GM12878 (cell line): ENCODE results near the gene EGFR. TPM values are rescaled to one million over a fixed set of nuclear protein-coding genes. Genes with fewer than 3 reads are reported as not detected.

Source experiments
- ATAC-seq: fragments of 200-7000 bp; cut with Tn5 transposase; 3 replicates; pipeline ENCODE4 v1.9.1; 2020; ENCODE audit warnings: mild to moderate bottlenecking, moderate library complexity
- BruUV-seq: library from RNA; stranded (reverse); fragments of 400-500 nt; replicated peaks from 2 replicates; lab custom pipeline; 2021; lab: Mats Ljungman, UMichigan
- CTCF ChIA-PET: fragments of 300-600 bp; sonication (Branson Sonifier 250); formaldehyde crosslinking; extraction: SDS; loops from one replicate; lab custom pipeline; 2021; ENCODE audit warnings: inconsistent platforms; lab: Yijun Ruan, JAX
- POLR2A ChIA-PET: fragments of 350-600 bp; formaldehyde crosslinking; extraction: SDS; loops from one replicate; lab custom pipeline; 2021; ENCODE audit warnings: inconsistent platforms; lab: Charles Lee
- RAD21 ChIA-PET: fragments of 300-600 bp; sonication (Branson Sonifier 250); formaldehyde crosslinking; loops from one replicate; lab custom pipeline; 2023; ENCODE audit warnings: antibody characterized with exemption; ENCODE audit not compliant: unreplicated experiment; lab: Charles Lee
- SMC1A ChIA-PET: fragments of 300-600 bp; sonication (Branson Sonifier 250); formaldehyde crosslinking; loops from one replicate; lab custom pipeline; 2023; ENCODE audit not compliant: unreplicated experiment, uncharacterized antibody; lab: Charles Lee
- DNase-seq: peaks from one replicate; pipeline ENCODE4 v3.0.0-alpha.2; 2011; ENCODE audit warnings: low read depth, low spot score
- FAIRE-seq: peaks from 3 replicates; lab custom pipeline; 2011; peaks lifted over from hg19 to GRCh38; lab: Jason Lieb, UNC
- H2AFZ ChIP-seq: 2 replicates; pipeline ENCODE4 v1.6.0; 2011; ENCODE audit warnings: low read depth, low read length, control low read depth; ENCODE audit not compliant: control insufficient read depth
- H3K27ac ChIP-seq: 2 replicates; pipeline ENCODE4 v1.5.1; 2011; ENCODE audit warnings: control low read depth; ENCODE audit not compliant: control insufficient read depth, insufficient read depth
- H3K27me3 ChIP-seq, 2 experiments: replicated peaks in 1 of 2; 2 replicates each; pipeline versions ENCODE4 v1.6.0 to v1.6.1; 2011; ENCODE audit warnings: low read length in 1 of 2; ENCODE audit not compliant: control insufficient read depth in 2 of 2, insufficient read depth in 2 of 2
- H3K36me3 ChIP-seq, 2 experiments: 2 replicates each; pipeline ENCODE4 v1.5.1; 2011; ENCODE audit warnings: low read length in 1 of 2; ENCODE audit not compliant: control insufficient read depth in 2 of 2, insufficient read depth in 2 of 2
- H3K4me1 ChIP-seq: 2 replicates; pipeline ENCODE4 v1.6.1; 2011; ENCODE audit warnings: mild to moderate bottlenecking, low read length, moderate library complexity, mixed read lengths; ENCODE audit not compliant: control insufficient read depth, insufficient read depth
- H3K4me2 ChIP-seq: 2 replicates; pipeline ENCODE4 v1.6.0; 2011; ENCODE audit warnings: control low read depth; ENCODE audit not compliant: control insufficient read depth, insufficient read depth
- H3K4me3 ChIP-seq: fragments of 200-600 bp; sonication (generic); 2 replicates; pipeline ENCODE4 v1.5.1; 2016
- H3K79me2 ChIP-seq: 2 replicates; pipeline ENCODE4 v1.6.0; 2011; ENCODE audit warnings: low read length; ENCODE audit not compliant: control insufficient read depth, insufficient read depth
- H3K9ac ChIP-seq: 2 replicates; pipeline ENCODE4 v1.8.0; 2011; ENCODE audit warnings: low read length, control low read depth, mixed read lengths; ENCODE audit not compliant: control insufficient read depth, insufficient read depth
- H3K9me3 ChIP-seq: replicated peaks from 3 replicates; pipeline ENCODE4 v1.5.1; 2011; ENCODE audit warnings: mild to moderate bottlenecking, low read length; ENCODE audit not compliant: control insufficient read depth, insufficient read depth
- H4K20me1 ChIP-seq: 2 replicates; pipeline ENCODE4 v1.6.0; 2011; ENCODE audit not compliant: control insufficient read depth, insufficient read depth
- BCL11A ChIP-seq: IDR thresholded peaks from 2 replicates; pipeline ENCODE4 v1.6.1; 2011; ENCODE audit warnings: low read depth, low read length
- CBX5 ChIP-seq: sonication (generic); IDR thresholded peaks from 2 replicates; pipeline ENCODE4 v1.6.1; 2016; ENCODE audit warnings: low read depth, moderate library complexity, mild to moderate bottlenecking, inconsistent platforms
- ETV6 ChIP-seq, 2 experiments: fragments of 450-650 bp in 1 of 2; IDR thresholded peaks in 1 of 2; conservative IDR thresholded peaks in 1 of 2; 2 replicates each; pipeline ENCODE4 v1.6.1; 2014; ENCODE audit warnings: antibody characterized with exemption in 1 of 2, borderline replicate concordance in 1 of 2, low read depth in 1 of 2, mild to moderate bottlenecking in 1 of 2, moderate library complexity in 1 of 2
- EZH2 ChIP-seq: IDR thresholded peaks from 2 replicates; pipeline ENCODE4 v1.6.1; 2012; ENCODE audit warnings: low read depth, mild to moderate bottlenecking, control low read depth, inconsistent platforms, low read length, borderline replicate concordance; ENCODE audit not compliant: control insufficient read depth
- HDAC2 ChIP-seq: fragments of 200-600 bp; sonication (generic); IDR thresholded peaks from 2 replicates; pipeline ENCODE4 v1.6.1; 2017
- JUND ChIP-seq: IDR thresholded peaks from 2 replicates; pipeline ENCODE4 v1.6.1; 2012; ENCODE audit warnings: low read depth, mild to moderate bottlenecking, low read length, improper control_type of control experiment, moderate library complexity
- KAT2A ChIP-seq: conservative IDR thresholded peaks from 2 replicates; pipeline ENCODE4 v1.6.1; 2011; ENCODE audit warnings: low read depth, low read length; ENCODE audit not compliant: control insufficient read depth
- MYC ChIP-seq: IDR thresholded peaks from 2 replicates; pipeline ENCODE4 v1.6.1; 2011; ENCODE audit warnings: mild to moderate bottlenecking, low read length, moderate library complexity, inconsistent platforms; ENCODE audit not compliant: insufficient read depth, insufficient replicate concordance, insufficient read length, severe bottlenecking
- NR2C1 ChIP-seq: fragments of 450-650 bp; IDR thresholded peaks from 2 replicates; pipeline ENCODE4 v1.6.1; 2017; ENCODE audit warnings: antibody characterized with exemption, mild to moderate bottlenecking, moderate library complexity
- NRF1 ChIP-seq: conservative IDR thresholded peaks from 2 replicates; pipeline ENCODE4 v1.6.1; 2011; ENCODE audit warnings: mild to moderate bottlenecking, low read depth, low read length, improper control_type of control experiment
- SMAD1 ChIP-seq: fragments of 450-650 bp; IDR thresholded peaks from 2 replicates; pipeline ENCODE4 v1.6.1; 2018; ENCODE audit warnings: mild to moderate bottlenecking, low read depth; ENCODE audit not compliant: partially characterized antibody
- SPI1 ChIP-seq: IDR thresholded peaks from 2 replicates; pipeline ENCODE4 v1.6.1; 2011; ENCODE audit warnings: low read depth, mild to moderate bottlenecking, low read length, moderate library complexity, borderline replicate concordance; ENCODE audit not compliant: insufficient read depth
- TCF12 ChIP-seq: IDR thresholded peaks from 2 replicates; pipeline ENCODE4 v1.6.1; 2011; ENCODE audit warnings: low read depth, mild to moderate bottlenecking, low read length
- ZNF384 ChIP-seq: IDR thresholded peaks from 2 replicates; pipeline ENCODE4 v1.6.1; 2012; ENCODE audit warnings: low read depth, mild to moderate bottlenecking, low read length, improper control_type of control experiment, borderline replicate concordance
- ZNF622 ChIP-seq: fragments of 450-650 bp; IDR thresholded peaks from 2 replicates; pipeline ENCODE4 v1.6.1; 2017; ENCODE audit warnings: mild to moderate bottlenecking, inconsistent platforms
- WGBS: methylation state at CpG from one replicate; pipeline ENCODE4 v1.1.6; 2016; ENCODE audit warnings: low lambda C conversion rate; ENCODE audit not compliant: insufficient replicate concordance, insufficient coverage; ENCODE audit errors: missing lambda C conversion rate; 5-methylcytosine and 5-hydroxymethylcytosine counted together
- in situ Hi-C: fragments of 300-500 bp; cut with MboI; formaldehyde crosslinking; loops from 9 replicates; pipeline ENCODE4 v1.14.3; 2018; ENCODE audit warnings: mixed read lengths
- intact Hi-C: fragments of 100-400 bp; cut with micrococcal nuclease; formaldehyde crosslinking; loops from one replicate; pipeline ENCODE4 v1.14.2; 2022; ENCODE audit not compliant: unreplicated experiment
- polyA plus RNA-seq, 11 experiments: library from polyadenylated mRNA; depleted of rRNA in 4 of 11; unstranded in 6 of 11; stranded (reverse) in 5 of 11; fragments of >200 nt; fragmentation: Nextera tagmentation in 4 of 11; fragmentation: Illumina TruSeq in 1 of 11; extraction: Ambion mirVana in 4 of 11; extraction: Trizol in 1 of 11; gene quantifications; 1 replicate in 1 of 11; 2 replicates in 10 of 11; pipeline versions ENCODE4 v1.2.1 to v1.2.3, GENCODE V29; 2011 to 2016; ENCODE audit warnings: inconsistent platforms in 2 of 11, missing spikeins in 2 of 11, low read depth in 1 of 11
- total RNA-seq, 4 experiments: library from RNA; depleted of rRNA in 3 of 4; stranded (reverse); fragments of >200 nt in 3 of 4; fragmentation: Illumina TruSeq in 1 of 4; extraction: Trizol in 1 of 4; gene quantifications; 2 replicates each; pipeline versions ENCODE4 v1.2.1 to v1.2.3, GENCODE V29; 2013 to 2021
- TF ChIP-seq, protein P1 (sequence below): IDR thresholded peaks from 2 replicates; pipeline ENCODE4 v1.6.1; 2012; ENCODE audit warnings: mild to moderate bottlenecking, low read depth, low read length
- TF ChIP-seq, protein P2 (sequence below): fragments of 450-650 bp; IDR thresholded peaks from 2 replicates; pipeline ENCODE4 v1.6.1; 2018; ENCODE audit warnings: borderline replicate concordance, mild to moderate bottlenecking; ENCODE audit not compliant: partially characterized antibody

EGFR gene
- total and polyA plus RNA-seq, 10 of the 15 experiments (the other 5 are each of a cell fraction or from before 2014, with no cell fraction given): 0.01 to 0.31 TPM; not detected in 8

DNA sequence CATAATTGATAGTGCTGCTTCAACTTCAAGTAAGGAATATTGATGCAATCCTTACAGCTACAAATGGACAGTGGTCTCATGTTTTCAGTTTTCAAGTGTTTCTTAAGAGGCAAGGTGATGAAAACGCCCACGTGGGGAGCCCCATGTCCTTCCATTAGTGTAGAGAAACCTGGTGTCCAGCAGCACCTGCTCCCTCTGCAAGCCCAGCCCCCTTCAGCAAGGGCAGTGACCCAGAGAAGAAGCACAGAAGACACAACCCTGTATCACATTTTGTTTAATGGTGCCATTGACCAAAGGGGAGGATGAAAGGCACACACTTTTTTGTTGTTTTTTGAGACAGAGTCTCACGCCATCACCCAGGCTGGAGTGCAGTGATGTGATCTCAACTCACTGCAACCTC, 143.7 kb downstream of the EGFR start:
- no peak for DNase-seq
- Histone ChIP-seq H3K4me1 (no peaks in the 10 kb centered on the region), H3K79me2 (no peaks in the 10 kb centered on the region), H3K27me3 (no peaks in the 10 kb centered on the region; a peak in 1 of 4 replicates), H3K9me3 (no peaks in the 10 kb centered on the region; the same call in 2 of the 3 replicates), H4K20me1 (no peaks in the 10 kb centered on the region), H3K4me2 (no peak overlapping the region), H3K4me3 (no peak overlapping the region), H3K27ac (no peak overlapping the region), H2AFZ (no peak overlapping the region), H3K9ac (no peak overlapping the region), H3K36me3 (no peaks in the 10 kb centered on the region)
- ATAC-seq: no peak
- 0% methylated on average over 3 of the region's 3 CpGs for WGBS
- intact Hi-C loops: no loop called here
- no TSS peak for BruUV-seq
- ChIA-PET POLR2A (no interaction called here), SMC1A (no interaction called here), CTCF (interaction anchor here (1.4 kb wide), 1 partner anchor 374 kb away, joined by 4 read pairs; no protein-coding TSS in a partner anchor), RAD21 (no interaction called here)
- no peak for FAIRE-seq
- in situ Hi-C loops: no loop called here
- TF ChIP-seq ETV6 (conservative IDR thresholded peaks at IDR 0.05 in 1 of 2, IDR thresholded peaks at IDR 0.05 in 1 of 2; ENCODE audit: borderline replicate concordance in 1 of 2, low read depth in 1 of 2) (no peak), TCF12 (no peak), MYC (no peak), NR2C1 (no peak), SPI1 (no peak), HDAC2 (no peak), ZNF622 (no peak), SMAD1 (no peak), BCL11A (no peak), CBX5 (no peak), ZNF384 (no peak), NRF1 (no peak), EZH2 (no peak), JUND (no peak), KAT2A (no peak)
- TF ChIP-seq, protein P1, sequence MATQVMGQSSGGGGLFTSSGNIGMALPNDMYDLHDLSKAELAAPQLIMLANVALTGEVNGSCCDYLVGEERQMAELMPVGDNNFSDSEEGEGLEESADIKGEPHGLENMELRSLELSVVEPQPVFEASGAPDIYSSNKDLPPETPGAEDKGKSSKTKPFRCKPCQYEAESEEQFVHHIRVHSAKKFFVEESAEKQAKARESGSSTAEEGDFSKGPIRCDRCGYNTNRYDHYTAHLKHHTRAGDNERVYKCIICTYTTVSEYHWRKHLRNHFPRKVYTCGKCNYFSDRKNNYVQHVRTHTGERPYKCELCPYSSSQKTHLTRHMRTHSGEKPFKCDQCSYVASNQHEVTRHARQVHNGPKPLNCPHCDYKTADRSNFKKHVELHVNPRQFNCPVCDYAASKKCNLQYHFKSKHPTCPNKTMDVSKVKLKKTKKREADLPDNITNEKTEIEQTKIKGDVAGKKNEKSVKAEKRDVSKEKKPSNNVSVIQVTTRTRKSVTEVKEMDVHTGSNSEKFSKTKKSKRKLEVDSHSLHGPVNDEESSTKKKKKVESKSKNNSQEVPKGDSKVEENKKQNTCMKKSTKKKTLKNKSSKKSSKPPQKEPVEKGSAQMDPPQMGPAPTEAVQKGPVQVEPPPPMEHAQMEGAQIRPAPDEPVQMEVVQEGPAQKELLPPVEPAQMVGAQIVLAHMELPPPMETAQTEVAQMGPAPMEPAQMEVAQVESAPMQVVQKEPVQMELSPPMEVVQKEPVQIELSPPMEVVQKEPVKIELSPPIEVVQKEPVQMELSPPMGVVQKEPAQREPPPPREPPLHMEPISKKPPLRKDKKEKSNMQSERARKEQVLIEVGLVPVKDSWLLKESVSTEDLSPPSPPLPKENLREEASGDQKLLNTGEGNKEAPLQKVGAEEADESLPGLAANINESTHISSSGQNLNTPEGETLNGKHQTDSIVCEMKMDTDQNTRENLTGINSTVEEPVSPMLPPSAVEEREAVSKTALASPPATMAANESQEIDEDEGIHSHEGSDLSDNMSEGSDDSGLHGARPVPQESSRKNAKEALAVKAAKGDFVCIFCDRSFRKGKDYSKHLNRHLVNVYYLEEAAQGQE: no peak
- TF ChIP-seq, protein P2, sequence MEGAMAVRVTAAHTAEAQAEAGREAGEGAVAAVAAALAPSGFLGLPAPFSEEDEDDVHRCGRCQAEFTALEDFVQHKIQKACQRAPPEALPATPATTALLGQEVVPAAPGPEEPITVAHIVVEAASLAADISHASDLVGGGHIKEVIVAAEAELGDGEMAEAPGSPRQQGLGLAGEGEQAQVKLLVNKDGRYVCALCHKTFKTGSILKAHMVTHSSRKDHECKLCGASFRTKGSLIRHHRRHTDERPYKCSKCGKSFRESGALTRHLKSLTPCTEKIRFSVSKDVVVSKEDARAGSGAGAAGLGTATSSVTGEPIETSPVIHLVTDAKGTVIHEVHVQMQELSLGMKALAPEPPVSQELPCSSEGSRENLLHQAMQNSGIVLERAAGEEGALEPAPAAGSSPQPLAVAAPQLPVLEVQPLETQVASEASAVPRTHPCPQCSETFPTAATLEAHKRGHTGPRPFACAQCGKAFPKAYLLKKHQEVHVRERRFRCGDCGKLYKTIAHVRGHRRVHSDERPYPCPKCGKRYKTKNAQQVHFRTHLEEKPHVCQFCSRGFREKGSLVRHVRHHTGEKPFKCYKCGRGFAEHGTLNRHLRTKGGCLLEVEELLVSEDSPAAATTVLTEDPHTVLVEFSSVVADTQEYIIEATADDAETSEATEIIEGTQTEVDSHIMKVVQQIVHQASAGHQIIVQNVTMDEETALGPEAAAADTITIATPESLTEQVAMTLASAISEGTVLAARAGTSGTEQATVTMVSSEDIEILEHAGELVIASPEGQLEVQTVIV: no peak
